ENCODE measurements around the gene RBMS1.

DNA sequence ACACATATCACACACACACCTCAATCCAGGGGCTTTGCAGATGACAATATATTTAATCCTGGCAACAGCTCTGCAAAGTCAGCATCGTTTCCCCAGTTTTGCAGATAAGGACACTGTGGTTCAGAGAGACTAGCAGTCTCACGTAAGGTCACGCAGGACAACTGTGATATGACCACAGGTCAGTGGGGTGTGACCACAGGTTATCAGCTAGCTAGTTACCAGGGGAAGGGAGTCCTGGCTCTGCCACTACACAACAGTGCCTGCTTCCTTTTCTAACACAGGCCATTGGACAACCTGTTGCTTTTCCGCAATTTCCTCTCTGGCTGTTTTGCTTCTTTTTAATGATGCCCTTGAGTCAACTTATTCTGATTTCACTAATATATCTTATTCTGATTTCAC, 33.3 kb downstream of the RBMS1 start:
- TF ChIP-seq, protein P1, sequence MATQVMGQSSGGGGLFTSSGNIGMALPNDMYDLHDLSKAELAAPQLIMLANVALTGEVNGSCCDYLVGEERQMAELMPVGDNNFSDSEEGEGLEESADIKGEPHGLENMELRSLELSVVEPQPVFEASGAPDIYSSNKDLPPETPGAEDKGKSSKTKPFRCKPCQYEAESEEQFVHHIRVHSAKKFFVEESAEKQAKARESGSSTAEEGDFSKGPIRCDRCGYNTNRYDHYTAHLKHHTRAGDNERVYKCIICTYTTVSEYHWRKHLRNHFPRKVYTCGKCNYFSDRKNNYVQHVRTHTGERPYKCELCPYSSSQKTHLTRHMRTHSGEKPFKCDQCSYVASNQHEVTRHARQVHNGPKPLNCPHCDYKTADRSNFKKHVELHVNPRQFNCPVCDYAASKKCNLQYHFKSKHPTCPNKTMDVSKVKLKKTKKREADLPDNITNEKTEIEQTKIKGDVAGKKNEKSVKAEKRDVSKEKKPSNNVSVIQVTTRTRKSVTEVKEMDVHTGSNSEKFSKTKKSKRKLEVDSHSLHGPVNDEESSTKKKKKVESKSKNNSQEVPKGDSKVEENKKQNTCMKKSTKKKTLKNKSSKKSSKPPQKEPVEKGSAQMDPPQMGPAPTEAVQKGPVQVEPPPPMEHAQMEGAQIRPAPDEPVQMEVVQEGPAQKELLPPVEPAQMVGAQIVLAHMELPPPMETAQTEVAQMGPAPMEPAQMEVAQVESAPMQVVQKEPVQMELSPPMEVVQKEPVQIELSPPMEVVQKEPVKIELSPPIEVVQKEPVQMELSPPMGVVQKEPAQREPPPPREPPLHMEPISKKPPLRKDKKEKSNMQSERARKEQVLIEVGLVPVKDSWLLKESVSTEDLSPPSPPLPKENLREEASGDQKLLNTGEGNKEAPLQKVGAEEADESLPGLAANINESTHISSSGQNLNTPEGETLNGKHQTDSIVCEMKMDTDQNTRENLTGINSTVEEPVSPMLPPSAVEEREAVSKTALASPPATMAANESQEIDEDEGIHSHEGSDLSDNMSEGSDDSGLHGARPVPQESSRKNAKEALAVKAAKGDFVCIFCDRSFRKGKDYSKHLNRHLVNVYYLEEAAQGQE (IDR thresholded peaks at IDR 0.05), result no peak
- TF ChIP-seq, protein P2, sequence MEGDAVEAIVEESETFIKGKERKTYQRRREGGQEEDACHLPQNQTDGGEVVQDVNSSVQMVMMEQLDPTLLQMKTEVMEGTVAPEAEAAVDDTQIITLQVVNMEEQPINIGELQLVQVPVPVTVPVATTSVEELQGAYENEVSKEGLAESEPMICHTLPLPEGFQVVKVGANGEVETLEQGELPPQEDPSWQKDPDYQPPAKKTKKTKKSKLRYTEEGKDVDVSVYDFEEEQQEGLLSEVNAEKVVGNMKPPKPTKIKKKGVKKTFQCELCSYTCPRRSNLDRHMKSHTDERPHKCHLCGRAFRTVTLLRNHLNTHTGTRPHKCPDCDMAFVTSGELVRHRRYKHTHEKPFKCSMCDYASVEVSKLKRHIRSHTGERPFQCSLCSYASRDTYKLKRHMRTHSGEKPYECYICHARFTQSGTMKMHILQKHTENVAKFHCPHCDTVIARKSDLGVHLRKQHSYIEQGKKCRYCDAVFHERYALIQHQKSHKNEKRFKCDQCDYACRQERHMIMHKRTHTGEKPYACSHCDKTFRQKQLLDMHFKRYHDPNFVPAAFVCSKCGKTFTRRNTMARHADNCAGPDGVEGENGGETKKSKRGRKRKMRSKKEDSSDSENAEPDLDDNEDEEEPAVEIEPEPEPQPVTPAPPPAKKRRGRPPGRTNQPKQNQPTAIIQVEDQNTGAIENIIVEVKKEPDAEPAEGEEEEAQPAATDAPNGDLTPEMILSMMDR (IDR thresholded peaks at IDR 0.05), result no peak
- no peak for TF ChIP-seq TP53 (CRISPR knock-in tag; IDR thresholded peaks at IDR 0.05)
